SU-DHL-6 (cell line): Measurements from ENCODE around the gene CLEC4F.

Source experiments
- H2AFZ ChIP-seq: fragments of 200-600 bp; sonication (generic); 2 replicates; pipeline ENCODE4 v1.6.1; 2014; ENCODE audit warnings: low read depth, mild to moderate bottlenecking, moderate library complexity, mixed read lengths, antibody characterized with exemption, low read length; ENCODE audit not compliant: severe bottlenecking
- H3F3A ChIP-seq: fragments of 200-600 bp; shearing (Covaris generic); 2 replicates; pipeline ENCODE4 v1.6.0; 2016; ENCODE audit warnings: antibody characterized with exemption, mild to moderate bottlenecking; ENCODE audit not compliant: insufficient read depth
- H3K27ac ChIP-seq: fragments of 200-600 bp; sonication (generic); 2 replicates; pipeline ENCODE4 v1.5.1; 2016; ENCODE audit warnings: low read depth, mild to moderate bottlenecking, low read length, moderate library complexity, mixed read lengths
- H3K27me3 ChIP-seq: fragments of 200-600 bp; sonication (generic), shearing (Covaris generic); 2 replicates; pipeline ENCODE4 v1.6.0; 2014; ENCODE audit warnings: mild to moderate bottlenecking, low read length
- H3K36me3 ChIP-seq: fragments of 200-600 bp; sonication (generic); 2 replicates; pipeline ENCODE4 v1.6.1; 2014; ENCODE audit warnings: mild to moderate bottlenecking, low read length, mixed read lengths
- H3K4me2 ChIP-seq: fragments of 300-600, 200-600 bp; shearing (Covaris generic), sonication (generic); 2 replicates; pipeline ENCODE4 v1.6.0; 2014; ENCODE audit warnings: low read length, low read depth, mild to moderate bottlenecking; ENCODE audit not compliant: poor library complexity, severe bottlenecking
- H3K4me3 ChIP-seq: fragments of 200-600 bp; sonication (generic); 2 replicates; pipeline ENCODE4 v1.5.1; 2014; ENCODE audit warnings: antibody characterized with exemption, low read length, mild to moderate bottlenecking, mixed read lengths; ENCODE audit not compliant: insufficient read depth, poor library complexity, severe bottlenecking
- H3K79me2 ChIP-seq: fragments of 200-600 bp; sonication (generic); 2 replicates; pipeline ENCODE4 v1.6.1; 2014; ENCODE audit warnings: mild to moderate bottlenecking, low read length, moderate library complexity; ENCODE audit not compliant: insufficient read depth
- H3K9ac ChIP-seq: fragments of 200-600 bp; sonication (generic); 2 replicates; pipeline ENCODE4 v1.7.0; 2014; ENCODE audit warnings: mild to moderate bottlenecking, low read length
- H3K9me2 ChIP-seq: fragments of 200-600 bp; sonication (generic); replicated peaks from 2 replicates; pipeline ENCODE4 v1.6.1; 2014; ENCODE audit warnings: low read length; ENCODE audit not compliant: insufficient read depth
- H3K9me3 ChIP-seq: fragments of 200-600 bp; sonication (generic); 2 replicates; pipeline ENCODE4 v1.6.1; 2014; ENCODE audit warnings: low read length, mixed read lengths; ENCODE audit not compliant: insufficient read depth
- H4K20me1 ChIP-seq: fragments of 200-600 bp; sonication (generic); 2 replicates; pipeline ENCODE4 v1.6.1; 2014; ENCODE audit warnings: low read depth, mild to moderate bottlenecking, antibody characterized with exemption, low read length, moderate library complexity, mixed read lengths
- CTCF ChIP-seq: fragments of 200-600 bp; sonication (generic); IDR thresholded peaks from one replicate; pipeline ENCODE4 v1.5.1; 2017; ENCODE audit warnings: antibody characterized with exemption, mild to moderate bottlenecking, low read length, moderate library complexity; ENCODE audit not compliant: insufficient read depth, poor library complexity, severe bottlenecking
- EZH2phosphoT487 ChIP-seq: fragments of 200-600 bp; sonication (generic), shearing (Covaris generic); conservative IDR thresholded peaks from 2 replicates; pipeline ENCODE4 v1.6.1; 2018; ENCODE audit warnings: mild to moderate bottlenecking, antibody characterized with exemption, low read length, moderate library complexity, mixed read lengths

CLEC4F gene

DNA sequence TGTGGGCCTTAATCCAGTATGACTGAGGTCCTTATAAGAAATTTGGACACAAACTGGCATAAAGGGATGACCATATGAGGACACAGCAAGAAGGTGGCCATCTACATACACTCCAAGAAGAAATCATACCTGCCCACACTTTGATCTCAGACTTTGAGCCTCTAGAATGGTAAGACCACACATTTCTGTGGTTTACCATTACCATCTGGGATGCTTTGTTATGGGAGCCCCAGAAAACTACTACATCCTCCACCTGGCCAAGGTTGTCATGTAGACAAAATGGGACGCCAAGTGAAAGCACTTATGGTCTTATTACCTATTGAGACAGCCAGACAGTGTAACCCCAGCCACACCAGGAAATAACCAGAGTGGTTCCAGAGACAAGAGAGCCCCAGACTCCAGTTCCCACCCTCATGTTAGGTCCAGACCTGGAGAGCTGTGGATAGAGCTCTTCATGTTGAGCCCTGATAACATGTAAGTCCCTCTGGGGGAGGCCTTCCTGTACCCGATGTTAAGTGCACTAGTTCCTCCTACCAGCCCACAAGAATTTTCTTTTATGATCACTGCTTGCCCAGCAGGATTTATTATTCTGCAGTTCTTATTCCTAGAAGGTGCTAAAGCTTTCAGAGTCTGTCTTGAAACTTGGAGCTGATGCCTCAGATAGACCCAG lies 47.8 kb downstream of the CLEC4F start:
- no peaks in the 10 kb centered on the region for H3K27me3 ChIP-seq
- no peak overlapping the region for H3K27ac ChIP-seq
- no peaks in the 10 kb centered on the region for H4K20me1 ChIP-seq
- TF ChIP-seq EZH2phosphoT487 (no peak), CTCF (no peak)
- H3K4me2 ChIP-seq: no peak overlapping the region
- no peaks in the 10 kb centered on the region for H3K9me2 ChIP-seq
- H3K36me3 ChIP-seq: no peaks in the 10 kb centered on the region
- no peak overlapping the region for H3K4me3 ChIP-seq
- no peaks in the 10 kb centered on the region for H3K9me3 ChIP-seq
- H3K79me2 ChIP-seq: no peaks in the 10 kb centered on the region
- H2AFZ ChIP-seq: no peak overlapping the region
- H3F3A ChIP-seq: no peaks in the 10 kb centered on the region
- no peak overlapping the region for H3K9ac ChIP-seq

GRCh38 chr2:70771446-70771845 lies 49.0 kb downstream of the CLEC4F start:
- H3K27ac ChIP-seq: no peak overlapping the region
- H3K27me3 ChIP-seq: no peaks in the 10 kb centered on the region
- H3K4me2 ChIP-seq: no peak overlapping the region
- no peaks in the 10 kb centered on the region for H3F3A ChIP-seq
- H3K36me3 ChIP-seq: no peaks in the 10 kb centered on the region
- no peak overlapping the region for H3K4me3 ChIP-seq
- H4K20me1 ChIP-seq: no peaks in the 10 kb centered on the region
- H3K9ac ChIP-seq: no peak overlapping the region
- TF ChIP-seq EZH2phosphoT487: no peak
- no peak for TF ChIP-seq CTCF
- H3K9me2 ChIP-seq: no peaks in the 10 kb centered on the region
- H3K9me3 ChIP-seq: no peaks in the 10 kb centered on the region
- no peaks in the 10 kb centered on the region for H3K79me2 ChIP-seq
- H2AFZ ChIP-seq: no peak overlapping the region

DNA sequence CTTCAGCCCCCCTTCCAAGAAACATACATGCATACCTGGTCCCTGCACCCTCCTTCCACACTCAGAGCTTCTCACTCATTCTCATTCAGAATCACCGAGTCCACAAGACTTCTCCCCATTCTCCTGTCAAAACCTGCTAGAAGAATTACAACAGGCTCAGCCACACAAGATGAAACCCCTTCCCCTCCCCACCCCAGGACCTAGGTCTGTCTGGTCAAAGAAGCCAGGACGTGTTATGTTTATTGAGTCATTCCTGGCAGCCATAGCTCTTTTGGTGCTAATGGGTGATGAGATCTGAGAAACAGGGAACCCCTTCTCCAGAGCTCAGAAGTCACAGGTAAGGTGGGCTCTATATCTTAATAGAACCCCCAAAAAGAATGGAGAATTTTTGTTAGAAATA lies 50.9 kb downstream of the CLEC4F start:
- no peaks in the 10 kb centered on the region; the same call in 1 of the 2 replicates for H3F3A ChIP-seq
- no peaks in the 10 kb centered on the region for H3K27me3 ChIP-seq
- no peaks in the 10 kb centered on the region for H4K20me1 ChIP-seq
- no peak overlapping the region for H3K4me3 ChIP-seq
- H3K9me3 ChIP-seq: no peaks in the 10 kb centered on the region
- TF ChIP-seq CTCF: no peak
- no peak for TF ChIP-seq EZH2phosphoT487
- H3K79me2 ChIP-seq: no peaks in the 10 kb centered on the region
- no peak overlapping the region for H3K4me2 ChIP-seq
- H3K9me2 ChIP-seq: no peaks in the 10 kb centered on the region
- no peak overlapping the region for H3K9ac ChIP-seq
- H3K27ac ChIP-seq: no peak overlapping the region
- no peaks in the 10 kb centered on the region for H3K36me3 ChIP-seq
- H2AFZ ChIP-seq: no peak overlapping the region
